ENCODE data around the gene MMP21.

MMP21 gene

GRCh38 chr10:125762692-125763648, 12.7 kb downstream of the MMP21 start:
- FAIRE-seq = no peak

- no peak for FAIRE-seq
Measured at GRCh38 chr10:125761961-125762360, 13.7 kb downstream of the MMP21 start.

- FAIRE-seq = no peak
Measured at GRCh38 chr10:125757742-125758141, 17.9 kb downstream of the MMP21 start.

- FAIRE-seq = no peak
Measured at GRCh38 chr10:125756853-125757487, 18.7 kb downstream of the MMP21 start.

- FAIRE-seq = peak; percentile 14
Measured at GRCh38 chr10:125756196-125756595, 19.4 kb downstream of the MMP21 start.

- no peak for FAIRE-seq
Measured at GRCh38 chr10:125747417-125747816, 28.2 kb downstream of the MMP21 start.

GRCh38 chr10:125744909-125745308, 30.7 kb downstream of the MMP21 start:
- FAIRE-seq = no peak

GRCh38 chr10:125742465-125742864, 33.2 kb downstream of the MMP21 start:
- peak; percentile 33 for FAIRE-seq

- FAIRE-seq = no peak
Measured at GRCh38 chr10:125739994-125740679, 35.5 kb downstream of the MMP21 start.

GRCh38 chr10:125738206-125738605, 37.4 kb downstream of the MMP21 start:
- no peak for FAIRE-seq

- FAIRE-seq = peak; percentile 57
Measured at GRCh38 chr10:125734823-125735222, 40.8 kb downstream of the MMP21 start.

- no peak for FAIRE-seq
Measured at GRCh38 chr10:125734148-125734547, 41.5 kb downstream of the MMP21 start.

GRCh38 chr10:125727436-125727835, 48.2 kb downstream of the MMP21 start:
- FAIRE-seq = no peak

- FAIRE-seq = no peak
Measured at GRCh38 chr10:125726914-125727313, 48.7 kb downstream of the MMP21 start.

- no peak for FAIRE-seq
Measured at GRCh38 chr10:125722811-125723210, 52.8 kb downstream of the MMP21 start.

- no peak for FAIRE-seq
Measured at GRCh38 chr10:125721035-125721434, 54.6 kb downstream of the MMP21 start.

- FAIRE-seq = no peak
Measured at GRCh38 chr10:125720002-125720382, 55.6 kb downstream of the MMP21 start.

GRCh38 chr10:125719173-125720001, 56.2 kb downstream of the MMP21 start, which contains the start of gene EDRF1:
TSS of gene EDRF1 (plus strand) at chr10:125719709. CDS start at chr10:125719808, 99 bp downstream.
- no peak for FAIRE-seq
